ENCODE measurements around the gene KRTAP4-11.
"Not testable (repeated sequence)": the region's sequence is repeated elsewhere in the genome, so short reads cannot be mapped to it uniquely, and the experiment has no call there.

The KRTAP4-11 gene

DNA sequence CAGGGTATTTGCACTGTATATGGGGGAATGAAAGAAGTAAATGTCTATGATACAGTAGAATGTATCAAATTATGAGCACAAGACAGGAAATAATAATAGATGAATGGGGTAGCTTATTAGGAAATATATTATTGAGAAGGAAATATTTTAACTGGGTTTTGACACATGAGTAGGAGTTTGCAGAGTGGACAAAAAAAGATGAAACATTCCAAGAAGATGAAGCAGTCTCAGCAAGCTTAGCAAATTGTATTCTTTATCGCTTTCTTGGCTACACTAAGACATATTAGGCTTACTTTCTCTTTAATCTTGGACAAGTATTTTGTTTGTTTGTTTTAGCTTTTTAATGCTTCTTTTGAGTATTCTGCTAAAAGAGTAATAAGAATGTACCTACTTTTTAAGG is 14.3 kb downstream of the KRTAP4-11 start:
- no peaks in the 10 kb centered on the region for H3K27me3 ChIP-seq (ENCODE audit: control insufficient read depth, insufficient read depth, low read length)
- peak overlapping the region; percentile 21 for H3K9ac ChIP-seq (ENCODE audit: low read depth, low read length)
- H3K4me2 ChIP-seq (ENCODE audit: low read length) = no peak overlapping the region
- H3K4me3 ChIP-seq (ENCODE audit: low read length) = no peak overlapping the region
- no peaks in the 10 kb centered on the region for H3K9me3 ChIP-seq (replicated peaks; ENCODE audit: low read length)
- H3K36me3 ChIP-seq (ENCODE audit: insufficient read depth, low read length) = no peaks in the 10 kb centered on the region
- peaks cover 30% of the 10 kb centered on the region for H3K4me1 ChIP-seq (ENCODE audit: control insufficient read depth, insufficient read depth, low read length)

DNA sequence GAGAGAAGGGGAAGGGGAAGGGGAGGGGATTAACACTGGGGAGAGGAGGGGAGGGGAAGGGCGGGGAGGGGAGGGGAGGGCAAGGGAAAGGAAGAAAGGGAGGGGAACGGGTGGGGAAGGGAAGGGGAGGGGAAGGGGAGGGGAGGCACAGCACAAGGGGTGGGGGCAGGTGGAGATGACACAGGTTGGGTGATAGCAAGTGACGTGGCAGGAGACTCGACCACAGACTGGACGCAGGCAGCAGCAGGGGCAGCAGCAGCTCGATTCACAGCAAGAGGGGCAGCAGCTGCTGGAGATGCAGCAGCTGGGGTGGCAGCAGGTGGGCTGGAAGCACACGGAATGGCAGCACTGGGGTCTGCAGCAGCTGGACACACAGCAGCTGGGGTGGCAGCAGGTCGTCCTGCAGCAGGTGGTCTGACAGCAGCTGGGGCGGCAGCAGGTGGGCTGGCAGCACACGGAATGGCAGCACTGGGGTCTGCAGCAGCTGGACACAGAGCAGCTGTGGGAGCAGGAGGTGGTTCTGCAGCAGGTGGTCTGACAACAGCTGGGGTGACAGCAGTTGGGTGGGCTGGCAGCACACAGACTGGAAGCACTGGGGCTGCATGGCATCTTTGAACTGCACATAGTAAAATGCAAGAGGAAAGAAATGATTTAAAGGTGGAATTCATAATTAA is 16.4 kb downstream of the KRTAP4-11 start, which contains the start of gene KRTAP4-16:
Gene KRTAP4-16 (minus strand): TSS at position 624 of the 674 bp plus-strand sequence. CDS start 0 bp downstream, at position 624.
- no peak within 1 kb of the TSS for H3K4me3 ChIP-seq (ENCODE audit: low read length)
- H3K27me3 ChIP-seq (ENCODE audit: control insufficient read depth, insufficient read depth, low read length) = no peaks in the 10 kb centered on the region
- no peak within 1 kb of the TSS for H3K4me2 ChIP-seq (ENCODE audit: low read length)
- H3K9me3 ChIP-seq (replicated peaks; ENCODE audit: low read length) = no peaks in the 10 kb centered on the region
- H3K4me1 ChIP-seq (ENCODE audit: control insufficient read depth, insufficient read depth, low read length) = peaks cover 34% of the 10 kb centered on the region
- H3K36me3 ChIP-seq (ENCODE audit: insufficient read depth, low read length) = no peaks in the 10 kb centered on the region
- no peak within 1 kb of the TSS for H3K9ac ChIP-seq (ENCODE audit: low read depth, low read length)

DNA sequence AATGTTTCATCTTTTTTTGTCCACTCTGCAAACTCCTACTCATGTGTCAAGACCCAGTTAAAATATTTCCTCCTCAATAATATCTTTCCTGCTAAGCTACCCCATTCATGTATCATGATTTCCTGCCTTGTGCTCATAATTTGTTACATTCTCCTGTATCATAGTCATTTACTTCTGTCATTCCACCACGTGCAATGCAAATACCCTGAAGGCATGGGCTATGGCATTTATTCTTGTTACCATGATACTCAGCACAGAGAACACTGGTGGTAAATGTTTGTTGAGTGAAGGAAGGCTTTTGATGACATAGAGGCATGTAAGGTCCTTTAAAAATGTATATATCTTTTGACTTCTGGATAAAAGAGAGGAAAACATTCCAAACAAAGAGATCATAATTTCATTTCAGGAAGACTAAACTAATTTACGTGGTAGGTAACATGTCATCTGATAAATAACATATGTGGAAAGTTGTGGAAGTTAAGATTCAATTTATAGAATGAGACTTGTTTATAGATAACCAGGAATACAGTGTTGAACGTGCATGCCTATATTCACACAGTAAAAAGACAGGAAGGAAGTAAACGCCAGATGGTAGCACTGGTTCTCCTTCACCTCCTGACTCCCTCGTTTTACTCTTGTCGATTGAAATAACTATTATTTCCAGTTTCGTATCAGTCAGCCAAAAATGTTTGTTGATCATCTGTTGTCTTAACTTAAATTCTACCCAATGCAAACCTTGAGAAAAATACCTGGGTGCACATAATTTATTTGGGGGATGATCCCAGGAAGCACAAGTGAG is 18.3 kb downstream of the KRTAP4-11 start:
- peaks cover 28% of the 10 kb centered on the region for H3K4me1 ChIP-seq (ENCODE audit: control insufficient read depth, insufficient read depth, low read length)
- not testable (repeated sequence) for H3K27me3 ChIP-seq (ENCODE audit: control insufficient read depth, insufficient read depth, low read length); H3K9me3 ChIP-seq (replicated peaks; ENCODE audit: low read length); H3K36me3 ChIP-seq (ENCODE audit: insufficient read depth, low read length); H3K9ac ChIP-seq (ENCODE audit: low read depth, low read length); H3K4me3 ChIP-seq (ENCODE audit: low read length); H3K4me2 ChIP-seq (ENCODE audit: low read length)

DNA sequence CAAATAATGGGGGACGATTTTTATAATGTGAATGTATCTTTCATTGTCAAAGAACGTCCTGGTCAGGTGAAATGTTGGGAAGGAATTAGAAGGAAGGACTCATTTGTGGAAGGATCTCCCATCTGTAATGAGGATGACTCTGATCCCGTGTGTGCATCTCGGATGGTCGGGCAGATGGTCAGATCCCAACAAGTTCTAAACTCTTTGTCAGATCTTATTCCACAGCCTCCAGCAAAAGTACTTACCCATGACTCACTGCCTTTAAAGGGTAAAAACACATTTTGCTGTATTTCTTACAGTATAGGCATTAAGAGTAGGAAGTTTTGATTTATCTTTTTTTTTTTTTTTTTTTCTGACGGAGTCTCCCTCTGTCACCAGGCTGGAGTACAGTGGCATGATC is 19.7 kb downstream of the KRTAP4-11 start:
- Histone ChIP-seq H3K4me2 (ENCODE audit: low read length) (no peak overlapping the region), H3K4me3 (ENCODE audit: low read length) (no peak overlapping the region), H3K9ac (ENCODE audit: low read depth, low read length) (no peak overlapping the region), H3K9me3 (replicated peaks; ENCODE audit: low read length) (no peaks in the 10 kb centered on the region), H3K27me3 (ENCODE audit: control insufficient read depth, insufficient read depth, low read length) (no peaks in the 10 kb centered on the region), H3K36me3 (ENCODE audit: insufficient read depth, low read length) (no peaks in the 10 kb centered on the region), H3K4me1 (ENCODE audit: control insufficient read depth, insufficient read depth, low read length) (peaks cover 16% of the 10 kb centered on the region)

DNA sequence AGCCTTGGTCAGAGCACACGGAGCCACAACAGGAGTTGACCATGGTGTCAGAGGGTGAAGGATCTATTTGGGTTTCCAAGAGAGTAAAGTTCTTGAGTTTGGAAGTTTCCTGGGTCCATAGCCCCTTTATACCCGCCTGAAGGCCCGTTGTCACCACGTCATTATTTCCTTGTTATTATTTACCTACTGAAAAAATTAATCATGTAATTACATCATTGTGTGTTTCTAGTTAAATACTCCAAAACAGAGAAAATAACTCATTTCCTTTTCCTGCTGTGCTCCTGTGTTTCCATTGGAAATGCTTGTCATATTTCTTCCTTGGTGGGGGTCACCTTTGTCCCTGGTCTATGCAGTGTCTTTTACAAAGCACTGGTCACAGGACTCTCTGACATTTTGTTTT is 20.1 kb downstream of the KRTAP4-11 start, which contains the start of gene KRTAP4-8:
Gene KRTAP4-8 (minus strand): TSS at position 101 of the 400 bp plus-strand sequence. CDS start 58 bp downstream, at position 43.
- Histone ChIP-seq H3K9ac (ENCODE audit: low read depth, low read length) (no peak within 1 kb of the TSS), H3K4me3 (ENCODE audit: low read length) (no peak within 1 kb of the TSS), H3K4me1 (ENCODE audit: control insufficient read depth, insufficient read depth, low read length) (peaks cover 16% of the 10 kb centered on the region), H3K27me3 (ENCODE audit: control insufficient read depth, insufficient read depth, low read length) (no peaks in the 10 kb centered on the region), H3K9me3 (replicated peaks; ENCODE audit: low read length) (no peaks in the 10 kb centered on the region), H3K36me3 (ENCODE audit: insufficient read depth, low read length) (no peaks in the 10 kb centered on the region), H3K4me2 (ENCODE audit: low read length) (no peak within 1 kb of the TSS)

DNA sequence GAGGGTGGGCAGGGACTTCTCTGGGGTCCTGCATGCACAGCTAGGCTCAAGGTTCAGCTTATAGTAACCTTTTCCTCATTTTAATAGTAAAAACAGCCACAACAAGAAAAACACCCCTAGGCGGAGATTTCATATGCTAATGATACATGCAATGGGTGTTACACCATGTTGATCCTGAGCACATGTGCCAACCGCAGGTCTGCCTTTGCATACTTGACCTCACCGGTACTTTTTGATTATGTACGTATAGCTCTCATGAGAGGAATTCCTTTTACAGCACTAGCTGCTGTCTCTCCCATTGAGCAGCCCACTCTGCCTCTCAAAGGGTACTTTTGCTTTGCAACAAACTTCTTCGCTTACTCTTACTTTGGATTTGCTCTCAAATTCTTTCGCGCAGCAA is 22.1 kb downstream of the KRTAP4-11 start:
- Histone ChIP-seq H3K9ac (ENCODE audit: low read depth, low read length) (no peak overlapping the region), H3K9me3 (replicated peaks; ENCODE audit: low read length) (no peaks in the 10 kb centered on the region), H3K27me3 (ENCODE audit: control insufficient read depth, insufficient read depth, low read length) (no peaks in the 10 kb centered on the region), H3K4me3 (ENCODE audit: low read length) (no peak overlapping the region), H3K4me2 (ENCODE audit: low read length) (no peak overlapping the region), H3K4me1 (ENCODE audit: control insufficient read depth, insufficient read depth, low read length) (peaks cover 16% of the 10 kb centered on the region), H3K36me3 (ENCODE audit: insufficient read depth, low read length) (no peaks in the 10 kb centered on the region)

DNA sequence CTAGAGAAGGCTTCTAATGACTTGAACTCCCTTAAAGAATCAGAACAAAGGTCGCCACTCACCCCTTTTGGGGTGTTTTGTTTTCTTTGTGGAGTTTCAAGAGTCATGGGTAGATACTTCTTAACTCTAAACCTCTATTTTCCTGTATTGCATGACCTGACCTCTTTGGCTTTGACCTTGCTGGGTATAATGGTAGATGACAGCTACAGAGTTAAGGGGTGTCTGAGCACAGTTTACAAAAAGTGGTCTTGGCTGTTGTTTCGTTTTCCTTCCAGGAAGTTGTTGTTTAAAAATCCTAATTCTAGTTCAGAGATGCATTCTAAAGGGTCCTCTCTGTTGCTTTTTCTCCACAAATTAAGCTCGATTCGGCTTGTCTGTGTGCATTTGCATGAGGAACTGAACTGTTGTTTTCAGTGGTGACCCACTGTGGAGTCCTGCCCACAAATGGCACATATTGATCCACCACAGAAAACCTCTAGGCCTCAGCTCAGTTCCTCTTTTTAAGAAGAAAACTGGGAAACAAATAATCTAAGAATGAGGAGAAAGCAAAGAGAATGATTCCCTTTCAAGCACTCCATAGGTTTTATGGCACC is 29.3 kb downstream of the KRTAP4-11 start:
- H3K9ac ChIP-seq (ENCODE audit: low read depth, low read length) = not testable (repeated sequence)

DNA sequence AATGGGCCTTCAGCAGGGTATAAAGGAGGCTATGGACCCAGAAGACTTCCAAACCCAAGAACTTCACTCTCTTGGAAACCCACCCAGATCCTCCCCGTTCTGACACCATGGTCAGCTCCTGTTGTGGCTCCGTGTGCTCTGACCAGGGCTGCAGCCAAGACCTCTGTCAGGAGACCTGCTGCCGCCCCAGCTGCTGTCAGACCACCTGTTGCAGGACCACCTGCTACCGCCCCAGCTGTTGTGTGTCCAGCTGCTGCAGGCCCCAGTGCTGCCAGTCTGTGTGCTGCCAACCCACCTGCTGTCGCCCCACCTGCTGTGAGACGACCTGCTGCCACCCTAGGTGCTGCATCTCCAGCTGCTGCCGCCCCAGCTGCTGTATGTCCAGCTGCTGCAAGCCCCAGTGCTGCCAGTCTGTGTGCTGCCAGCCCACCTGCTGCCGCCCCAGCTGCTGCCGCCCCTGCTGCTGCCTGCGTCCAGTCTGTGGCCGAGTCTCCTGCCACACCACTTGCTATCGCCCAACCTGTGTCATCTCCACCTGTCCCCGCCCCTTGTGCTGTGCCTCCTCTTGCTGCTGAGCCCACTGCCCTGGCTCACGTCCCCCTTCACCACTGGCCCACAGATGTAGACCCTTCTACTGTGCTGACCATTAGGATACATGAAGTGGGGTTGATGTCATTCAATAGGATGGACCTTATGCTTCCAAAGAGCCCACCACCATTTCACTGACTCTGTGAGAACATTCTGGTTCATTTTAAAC is 33.9 kb downstream of the KRTAP4-11 start, which contains the start of gene KRTAP4-7:
Gene KRTAP4-7 (plus strand): TSS at position 51 of the 757 bp plus-strand sequence. CDS start 57 bp downstream, at position 108.
- not testable (repeated sequence) for H3K36me3 ChIP-seq (ENCODE audit: insufficient read depth, low read length); H3K27me3 ChIP-seq (ENCODE audit: control insufficient read depth, insufficient read depth, low read length); H3K9ac ChIP-seq (ENCODE audit: low read depth, low read length); H3K4me3 ChIP-seq (ENCODE audit: low read length); H3K9me3 ChIP-seq (replicated peaks; ENCODE audit: low read length)
- Histone ChIP-seq H3K4me2 (ENCODE audit: low read length) (peak within 1 kb of the TSS; percentile 21), H3K4me1 (ENCODE audit: control insufficient read depth, insufficient read depth, low read length) (peaks cover 20% of the 10 kb centered on the region)

More for the DNA sequence above, 29.3 kb downstream of the KRTAP4-11 start:
- H3K36me3 ChIP-seq (ENCODE audit: insufficient read depth, low read length); H3K27me3 ChIP-seq (ENCODE audit: control insufficient read depth, insufficient read depth, low read length); H3K9me3 ChIP-seq (replicated peaks; ENCODE audit: low read length); H3K4me2 ChIP-seq (ENCODE audit: low read length); H3K4me3 ChIP-seq (ENCODE audit: low read length); H3K4me1 ChIP-seq (ENCODE audit: control insufficient read depth, insufficient read depth, low read length): not testable (repeated sequence)

DNA sequence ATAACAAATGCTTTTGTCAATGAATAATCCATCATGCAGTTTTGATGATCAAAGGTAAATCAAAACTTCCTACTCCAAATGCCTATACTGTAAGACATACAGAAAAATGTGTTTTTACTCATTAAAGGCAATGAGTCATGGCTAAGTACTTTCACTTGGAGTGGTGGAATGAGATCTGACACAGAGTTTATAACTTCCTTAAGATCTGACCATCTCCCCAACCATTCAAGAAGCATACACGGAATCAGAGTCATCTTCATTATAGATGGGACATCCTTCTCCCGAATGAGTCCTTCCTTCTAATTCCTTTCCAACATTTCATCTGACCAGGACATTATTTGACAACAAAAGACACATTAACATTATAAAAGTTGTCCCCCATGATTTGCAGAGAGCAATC is 34.7 kb downstream of the KRTAP4-11 start:
- not testable (repeated sequence) for H3K27me3 ChIP-seq (ENCODE audit: control insufficient read depth, insufficient read depth, low read length); H3K9me3 ChIP-seq (replicated peaks; ENCODE audit: low read length); H3K36me3 ChIP-seq (ENCODE audit: insufficient read depth, low read length); H3K4me3 ChIP-seq (ENCODE audit: low read length); H3K9ac ChIP-seq (ENCODE audit: low read depth, low read length)
- H3K4me1 ChIP-seq (ENCODE audit: control insufficient read depth, insufficient read depth, low read length) = peaks cover 20% of the 10 kb centered on the region
- peak overlapping the region; percentile 17 for H3K4me2 ChIP-seq (ENCODE audit: low read length)

DNA sequence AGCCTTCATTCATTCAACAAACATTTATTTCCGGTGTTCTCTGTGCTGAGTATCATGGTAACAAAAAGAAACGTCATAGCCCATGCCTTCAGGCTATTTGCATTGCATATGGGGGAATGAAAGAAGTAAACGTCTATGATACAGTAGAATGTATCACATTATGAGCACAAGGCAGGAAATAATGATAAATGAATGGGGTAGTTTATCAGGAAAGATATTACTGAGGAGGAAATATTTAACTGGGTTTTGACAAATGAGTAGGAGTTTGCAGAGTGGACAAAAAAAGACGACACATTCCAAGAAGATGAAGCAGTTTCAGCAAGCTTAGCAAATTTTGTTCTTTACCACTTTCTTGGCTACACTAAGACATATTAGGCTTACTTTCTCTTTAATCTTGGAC is 35.5 kb downstream of the KRTAP4-11 start:
- Histone ChIP-seq H3K4me2 (ENCODE audit: low read length) (no peak overlapping the region), H3K4me3 (ENCODE audit: low read length) (no peak overlapping the region), H3K36me3 (ENCODE audit: insufficient read depth, low read length) (no peaks in the 10 kb centered on the region), H3K9me3 (replicated peaks; ENCODE audit: low read length) (no peaks in the 10 kb centered on the region), H3K4me1 (ENCODE audit: control insufficient read depth, insufficient read depth, low read length) (peaks cover 20% of the 10 kb centered on the region), H3K27me3 (ENCODE audit: control insufficient read depth, insufficient read depth, low read length) (no peaks in the 10 kb centered on the region), H3K9ac (ENCODE audit: low read depth, low read length) (no peak overlapping the region)

DNA sequence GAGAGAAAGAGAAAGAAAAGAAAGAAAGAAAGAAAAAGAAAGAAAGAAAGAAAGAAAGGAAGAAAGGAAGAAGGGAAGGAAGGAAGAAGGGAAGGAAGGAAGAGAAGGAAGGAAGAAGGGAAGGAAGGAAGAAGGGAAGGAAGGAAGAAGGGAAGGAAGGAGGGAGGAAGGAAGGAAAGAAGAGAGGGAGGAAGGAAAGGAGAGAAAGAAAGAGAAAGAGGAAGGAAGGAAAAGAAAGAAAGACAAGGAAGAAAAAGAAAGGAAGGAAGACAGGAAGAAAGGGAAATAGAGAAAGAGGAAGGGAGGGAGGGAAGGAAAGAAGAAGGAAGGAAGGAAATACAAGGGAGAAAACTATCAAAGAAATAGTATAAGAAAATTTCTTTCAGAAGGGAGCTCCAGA is 41.4 kb downstream of the KRTAP4-11 start:
- Histone ChIP-seq H3K9me3 (replicated peaks; ENCODE audit: low read length) (no peaks in the 10 kb centered on the region), H3K9ac (ENCODE audit: low read depth, low read length) (no peak overlapping the region), H3K4me2 (ENCODE audit: low read length) (no peak overlapping the region), H3K36me3 (ENCODE audit: insufficient read depth, low read length) (no peaks in the 10 kb centered on the region), H3K4me1 (ENCODE audit: control insufficient read depth, insufficient read depth, low read length) (peaks cover under 1% of the 10 kb centered on the region), H3K27me3 (ENCODE audit: control insufficient read depth, insufficient read depth, low read length) (no peaks in the 10 kb centered on the region), H3K4me3 (ENCODE audit: low read length) (no peak overlapping the region)

Data from skeletal muscle satellite cell (primary cell).